ENCODE measurements around the gene ESYT3. TPM values are rescaled to one million over a fixed set of nuclear protein-coding genes. Genes with fewer than 3 reads are reported as not detected.
"Not testable (repeated sequence)": the region's sequence is repeated elsewhere in the genome, so short reads cannot be mapped to it uniquely, and the experiment has no call there.

Gene ESYT3
- total and polyA plus RNA-seq, 2 of the 8 experiments (the other 6 are each of a cell fraction or from before 2014, with no cell fraction given) = 4.4 to 7.3 TPM

GRCh38 chr3:138416236-138416635 lies 18.2 kb upstream of the ESYT3 start:
- not testable (repeated sequence) for FAIRE-seq
- WGBS, 2 experiments (ENCODE audit: extremely low coverage in 1 of 2, insufficient coverage in 1 of 2, insufficient read length in 1 of 2, insufficient replicate concordance in 2 of 2, low coverage in 1 of 2, low lambda C conversion rate in 2 of 2, missing lambda C conversion rate in 1 of 2) = 93% methylated on average over 4 of the region's 4 CpGs; no CpG with 5 or more reads in 1 of the 2 experiments

More at GRCh38 chr3:138416236-138416635, 18.2 kb upstream of the ESYT3 start:
- H3K56ac ChIP-seq (replicated peaks; ENCODE audit: insufficient read length, low read depth, low read length); H2AFZ ChIP-seq (ENCODE audit: low read length); H3K27me3 ChIP-seq (replicated peaks in 1 of 4; ENCODE audit: control insufficient read depth in 3 of 4, extremely low read depth in 1 of 4, insufficient read depth in 3 of 4, low read length in 3 of 4); H4K5ac ChIP-seq (ENCODE audit: insufficient read length, low read depth, low read length); H2BK20ac ChIP-seq (ENCODE audit: low read length); H2BK120ac ChIP-seq (replicated peaks; ENCODE audit: low read depth, low read length); H2BK5ac ChIP-seq (ENCODE audit: low read depth, low read length); H3K4me1 ChIP-seq (replicated peaks in 1 of 4; ENCODE audit: control insufficient read depth in 3 of 4, insufficient read depth in 4 of 4, low read length in 3 of 4); H3K4ac ChIP-seq (replicated peaks; ENCODE audit: insufficient read length, low read depth, low read length); H3K14ac ChIP-seq (ENCODE audit: insufficient read length); H3K9me3 ChIP-seq (ENCODE audit: insufficient read depth in 2 of 2, low read depth in 1 of 2, low read length in 1 of 2); H3K36me3 ChIP-seq (ENCODE audit: control insufficient read depth in 2 of 4, insufficient read depth in 4 of 4, low read length in 3 of 4); H3K79me2 ChIP-seq (ENCODE audit: control insufficient read depth in 1 of 2, insufficient read depth in 2 of 2, low read length in 2 of 2); H4K91ac ChIP-seq (replicated peaks; ENCODE audit: insufficient read length, low read length); POLR2A ChIA-PET (ENCODE audit: partially characterized antibody); H3K4me3 ChIP-seq (ENCODE audit: extremely low read depth in 1 of 4, insufficient read depth in 2 of 4, low read depth in 3 of 4, low read length in 4 of 4); H4K20me1 ChIP-seq (replicated peaks in 1 of 2; ENCODE audit: control insufficient read depth in 1 of 2, insufficient read depth in 2 of 2, low read length in 2 of 2); H3K27ac ChIP-seq (ENCODE audit: low read depth, low read length); H2BK15ac ChIP-seq (ENCODE audit: low read length); H2AK5ac ChIP-seq (ENCODE audit: low read depth, low read length); H3K4me2 ChIP-seq (ENCODE audit: insufficient read depth in 1 of 2, low read depth in 2 of 2, low read length in 2 of 2); H2BK12ac ChIP-seq (ENCODE audit: low read depth, low read length); H3K79me1 ChIP-seq (ENCODE audit: low read depth, low read length); H4K8ac ChIP-seq (ENCODE audit: extremely low read depth, insufficient read depth, low read length); H3K23me2 ChIP-seq (ENCODE audit: low read depth, low read length); DNase-seq (ENCODE audit: low read depth in 1 of 2, low spot score in 2 of 2); H3K23ac ChIP-seq (ENCODE audit: insufficient read length); H3K18ac ChIP-seq (ENCODE audit: extremely low read depth, low read length); H3K9ac ChIP-seq (replicated peaks in 1 of 4; ENCODE audit: extremely low read depth in 1 of 4, low read depth in 3 of 4, low read length in 3 of 4): not testable (repeated sequence)
- CTCF ChIA-PET (ENCODE audit: partially characterized antibody) = interaction anchor here (0.8 to 3.1 kb wide), 10 partner anchors 14 to 266 kb away, joined by 3 to 24 read pairs (median 4); no protein-coding TSS in a partner anchor

Data from H1 (cell line).